CD14-positive monocyte (primary cell): ENCODE results near the gene EPHA8. TPM values are rescaled to one million over a fixed set of nuclear protein-coding genes. Genes with fewer than 3 reads are reported as not detected.

Experiments used
- DNase-seq, 3 donors: peaks; one replicate each; pipeline ENCODE4 v3.0.0-alpha.2; 2011 to 2022
- H2AFZ ChIP-seq: 2 replicates; pipeline ENCODE4 v1.6.0; 2012; ENCODE audit warnings: mild to moderate bottlenecking, low read depth, low read length, inconsistent platforms; ENCODE audit not compliant: insufficient read depth, poor library complexity, severe bottlenecking
- H3K27ac ChIP-seq, 2 donors: 1 replicate in 1 of 2; 2 replicates in 1 of 2; pipeline ENCODE4 v1.5.1; 2012 to 2013; ENCODE audit warnings: low read length in 2 of 2, control low read depth in 1 of 2, inconsistent platforms in 1 of 2, low read depth in 1 of 2, mild to moderate bottlenecking in 1 of 2
- H3K27me3 ChIP-seq, 2 donors: one replicate each; pipeline versions ENCODE4 v1.6.0 to v1.6.1; 2011 to 2013; ENCODE audit warnings: low read length in 2 of 2; ENCODE audit not compliant: control insufficient read depth in 2 of 2, insufficient read depth in 2 of 2
- H3K36me3 ChIP-seq, 2 donors: replicated peaks in 1 of 2; 1 replicate in 1 of 2; 2 replicates in 1 of 2; pipeline versions ENCODE4 v1.5.1 to v1.6.1; 2012 to 2013; ENCODE audit warnings: low read length in 2 of 2, control low read depth in 1 of 2, inconsistent platforms in 1 of 2, mild to moderate bottlenecking in 1 of 2; ENCODE audit not compliant: insufficient read depth in 2 of 2, control insufficient read depth in 1 of 2
- H3K4me1 ChIP-seq, 2 donors: 1 replicate in 1 of 2; 2 replicates in 1 of 2; pipeline versions ENCODE4 v1.5.1 to v1.6.1; 2012 to 2013; ENCODE audit warnings: low read length in 2 of 2, control low read depth in 1 of 2, inconsistent platforms in 1 of 2, mild to moderate bottlenecking in 1 of 2, moderate library complexity in 1 of 2; ENCODE audit not compliant: insufficient read depth in 2 of 2, control insufficient read depth in 1 of 2
- H3K4me2 ChIP-seq: replicated peaks from 2 replicates; pipeline ENCODE3; 2012; ENCODE audit warnings: low read length, moderate library complexity, mild to moderate bottlenecking; ENCODE audit not compliant: poor library complexity, severe bottlenecking; ENCODE audit errors: extremely low read depth
- H3K4me3 ChIP-seq, 3 experiments: fragments of 200-600 bp in 1 of 3; sonication (generic) in 1 of 3; replicated peaks in 1 of 3; 1 replicate in 2 of 3; 2 replicates in 1 of 3; pipeline ENCODE4 v1.5.1; 2011 to 2013; ENCODE audit warnings: low read length in 3 of 3, mild to moderate bottlenecking in 3 of 3, control low read depth in 2 of 3, low read depth in 2 of 3, inconsistent platforms in 1 of 3, moderate library complexity in 1 of 3
- H3K79me2 ChIP-seq: 2 replicates; pipeline ENCODE4 v1.6.0; 2012; ENCODE audit warnings: mild to moderate bottlenecking, control low read depth, inconsistent platforms, low read length, moderate library complexity; ENCODE audit not compliant: insufficient read depth
- H3K9ac ChIP-seq: 2 replicates; pipeline ENCODE4 v1.6.0; 2017; ENCODE audit warnings: low read length, mild to moderate bottlenecking; ENCODE audit not compliant: insufficient read depth, poor library complexity, severe bottlenecking
- H3K9me3 ChIP-seq, 2 donors: replicated peaks in 1 of 2; 1 replicate in 1 of 2; 2 replicates in 1 of 2; pipeline versions ENCODE4 v1.5.1 to v1.6.1; 2012 to 2013; ENCODE audit warnings: low read length in 2 of 2, control low read depth in 1 of 2; ENCODE audit not compliant: control insufficient read depth in 1 of 2, insufficient read depth in 1 of 2
- H4K20me1 ChIP-seq: 2 replicates; pipeline ENCODE4 v1.6.0; 2012; ENCODE audit warnings: mild to moderate bottlenecking, low read length, control low read depth, moderate library complexity; ENCODE audit not compliant: insufficient read depth
- H3K27ac Mint-ChIP-seq, 7 donors: one replicate each; pipeline ENCODE4 v1.8.0; 2020; ENCODE audit warnings: mild to moderate bottlenecking in 7 of 7, mixed read lengths in 7 of 7, moderate library complexity in 6 of 7, inconsistent platforms in 2 of 7
- H3K27me3 Mint-ChIP-seq, 3 donors: one replicate each; pipeline ENCODE4 v1.8.0; 2021 to 2022; ENCODE audit warnings: low read depth in 3 of 3, mild to moderate bottlenecking in 3 of 3, mixed read lengths in 3 of 3, moderate library complexity in 3 of 3, inconsistent platforms in 1 of 3
- H3K36me3 Mint-ChIP-seq, 2 donors: one replicate each; pipeline ENCODE4 v1.8.0; 2020; ENCODE audit warnings: mixed read lengths in 2 of 2, inconsistent platforms in 1 of 2, mild to moderate bottlenecking in 1 of 2
- H3K4me1 Mint-ChIP-seq: one replicate; pipeline ENCODE4 v1.8.0; 2020; ENCODE audit warnings: mild to moderate bottlenecking, mixed read lengths
- H3K4me3 Mint-ChIP-seq, 2 donors: one replicate each; pipeline ENCODE4 v1.8.0; 2020; ENCODE audit warnings: mild to moderate bottlenecking in 2 of 2, mixed read lengths in 2 of 2, moderate library complexity in 1 of 2
- H3K9me3 Mint-ChIP-seq, 7 donors: one replicate each; pipeline ENCODE4 v1.8.0; 2020 to 2022; ENCODE audit warnings: mixed read lengths in 7 of 7, mild to moderate bottlenecking in 6 of 7, moderate library complexity in 6 of 7, inconsistent platforms in 2 of 7
- WGBS: methylation state at CpG from one replicate; pipeline ENCODE4 v1.1.5; 2013; ENCODE audit warnings: missing lambda C conversion rate; ENCODE audit not compliant: insufficient coverage; 5-methylcytosine and 5-hydroxymethylcytosine counted together
- intact Hi-C, 2 donors: fragments of 100-400 bp; cut with micrococcal nuclease; formaldehyde crosslinking; loops; one replicate each; pipeline versions ENCODE4 v1.15.0 to v1.15.1; 2023
- polyA plus RNA-seq, 3 donors: library from polyadenylated mRNA; depleted of rRNA in 1 of 3; unstranded in 2 of 3; stranded (reverse) in 1 of 3; fragments of 300-500 nt in 2 of 3; fragments of >200 nt in 1 of 3; fragmentation: Illumina TruSeq in 2 of 3; gene quantifications; 1 replicate in 2 of 3; 2 replicates in 1 of 3; pipeline ENCODE4 v1.2.3, GENCODE V29; 2012 to 2021
- TF ChIP-seq, protein P1 (sequence below): fragments of 200-600 bp; IDR thresholded peaks from one replicate; pipeline ENCODE4 v1.8.0; 2022; ENCODE audit warnings: antibody characterized with exemption, mild to moderate bottlenecking

The EPHA8 gene
- polyA plus RNA-seq, 3 donors: 0.04 TPM; not detected in 2

DNA sequence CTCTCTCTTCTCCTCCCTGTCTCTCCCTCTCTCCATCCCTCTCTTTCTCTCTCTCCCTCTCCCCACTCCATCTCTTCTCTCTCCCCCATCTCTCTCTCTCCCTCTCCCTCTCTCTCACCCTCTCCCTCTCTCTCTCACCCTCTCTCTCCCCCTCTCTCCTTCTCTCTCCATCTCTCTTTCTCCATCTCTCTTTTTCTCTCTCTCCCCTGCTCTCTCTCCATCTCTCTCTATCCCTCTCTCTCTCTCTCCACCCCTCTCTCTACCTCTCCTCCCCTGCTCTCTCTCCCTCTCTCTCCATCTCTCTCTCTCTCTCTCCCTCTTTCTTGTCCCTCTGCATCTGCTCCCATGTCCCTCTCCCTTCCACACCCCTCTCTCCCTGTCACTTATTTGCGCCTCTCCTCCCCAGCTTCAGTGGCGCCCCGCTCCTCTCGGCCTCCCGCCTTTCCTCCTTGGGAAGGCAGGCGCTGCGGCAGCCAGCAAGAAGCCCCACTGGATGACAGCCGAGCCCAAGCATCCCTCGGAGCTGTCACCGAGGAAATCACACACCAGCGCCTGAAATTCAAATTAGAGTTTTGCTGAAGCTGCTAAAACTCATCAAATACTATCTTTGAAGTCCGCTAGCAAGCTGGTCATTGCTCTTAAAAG is 15.3 kb upstream of the EPHA8 start:
- Mint-ChIP-seq H3K27me3 (peaks cover 19 to 38% (median 34%) of the 10 kb centered on the region in 3 donors), H3K36me3 (no peaks in the 10 kb centered on the region), H3K9me3 (no peaks in the 10 kb centered on the region), H3K27ac (no peak overlapping the region), H3K4me3 (peak overlapping the region in 1 of 2 donors; percentile 54), H3K4me1 (no peaks in the 10 kb centered on the region)
- Histone ChIP-seq H3K79me2 (no peaks in the 10 kb centered on the region), H3K4me3 (no peak overlapping the region), H3K9me3 (no peaks in the 10 kb centered on the region), H4K20me1 (no peaks in the 10 kb centered on the region), H3K27me3 (peaks cover 0 to 5% of the 10 kb centered on the region in 2 donors), H2AFZ (no peak overlapping the region), H3K9ac (no peak overlapping the region), H3K36me3 (no peaks in the 10 kb centered on the region), H3K4me2 (no peak overlapping the region), H3K27ac (no peak overlapping the region), H3K4me1 (no peaks in the 10 kb centered on the region)
- TF ChIP-seq, protein P1, sequence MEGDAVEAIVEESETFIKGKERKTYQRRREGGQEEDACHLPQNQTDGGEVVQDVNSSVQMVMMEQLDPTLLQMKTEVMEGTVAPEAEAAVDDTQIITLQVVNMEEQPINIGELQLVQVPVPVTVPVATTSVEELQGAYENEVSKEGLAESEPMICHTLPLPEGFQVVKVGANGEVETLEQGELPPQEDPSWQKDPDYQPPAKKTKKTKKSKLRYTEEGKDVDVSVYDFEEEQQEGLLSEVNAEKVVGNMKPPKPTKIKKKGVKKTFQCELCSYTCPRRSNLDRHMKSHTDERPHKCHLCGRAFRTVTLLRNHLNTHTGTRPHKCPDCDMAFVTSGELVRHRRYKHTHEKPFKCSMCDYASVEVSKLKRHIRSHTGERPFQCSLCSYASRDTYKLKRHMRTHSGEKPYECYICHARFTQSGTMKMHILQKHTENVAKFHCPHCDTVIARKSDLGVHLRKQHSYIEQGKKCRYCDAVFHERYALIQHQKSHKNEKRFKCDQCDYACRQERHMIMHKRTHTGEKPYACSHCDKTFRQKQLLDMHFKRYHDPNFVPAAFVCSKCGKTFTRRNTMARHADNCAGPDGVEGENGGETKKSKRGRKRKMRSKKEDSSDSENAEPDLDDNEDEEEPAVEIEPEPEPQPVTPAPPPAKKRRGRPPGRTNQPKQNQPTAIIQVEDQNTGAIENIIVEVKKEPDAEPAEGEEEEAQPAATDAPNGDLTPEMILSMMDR: no peak
- 17% methylated on average over 10 of the region's 12 CpGs for WGBS
- no peak for DNase-seq
- intact Hi-C loops: no loop called here

DNA sequence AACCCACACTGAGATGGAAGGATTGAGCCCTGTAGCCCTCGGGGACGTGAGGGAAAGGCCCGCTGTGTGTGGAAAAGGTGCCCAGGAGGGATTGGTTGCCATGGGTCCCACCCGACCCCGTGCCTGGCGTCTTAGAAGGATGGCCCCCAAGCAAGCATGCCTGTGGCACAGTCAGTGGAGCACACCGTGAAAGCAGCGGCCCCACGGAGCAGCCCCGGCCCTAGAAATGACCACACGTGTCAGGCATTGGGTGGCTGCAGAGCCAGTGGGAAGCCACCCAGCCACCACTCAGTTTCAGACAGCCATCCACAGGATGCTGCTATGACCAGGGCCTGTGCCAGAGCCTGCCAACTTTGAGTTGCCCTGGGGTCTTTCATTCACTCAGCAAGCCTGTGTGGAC is 13.3 kb upstream of the EPHA8 start:
- no peaks in the 10 kb centered on the region for H4K20me1 ChIP-seq
- no peak overlapping the region for H2AFZ ChIP-seq
- H3K79me2 ChIP-seq: no peaks in the 10 kb centered on the region
- H3K4me3 ChIP-seq: no peak overlapping the region
- TF ChIP-seq, protein P1: no peak
- H3K4me2 ChIP-seq: no peak overlapping the region
- Mint-ChIP-seq H3K4me1 (no peaks in the 10 kb centered on the region), H3K9me3 (no peaks in the 10 kb centered on the region), H3K4me3 (no peak overlapping the region), H3K27me3 (peaks cover 21 to 48% (median 48%) of the 10 kb centered on the region in 3 donors), H3K27ac (no peak overlapping the region), H3K36me3 (no peaks in the 10 kb centered on the region)
- H3K4me1 ChIP-seq: no peaks in the 10 kb centered on the region
- H3K27me3 ChIP-seq: peaks cover 0 to 5% of the 10 kb centered on the region in 2 donors
- no peak for DNase-seq
- WGBS: 91% methylated on average over 11 of the region's 11 CpGs
- no peak overlapping the region for H3K27ac ChIP-seq
- no peaks in the 10 kb centered on the region for H3K36me3 ChIP-seq
- intact Hi-C loops: no loop called here
- no peak overlapping the region for H3K9ac ChIP-seq
- no peaks in the 10 kb centered on the region for H3K9me3 ChIP-seq
